Measurements from ENCODE around the gene TMIGD2. TPM values are rescaled to one million over a fixed set of nuclear protein-coding genes. Genes with fewer than 3 reads are reported as not detected.

The TMIGD2 gene
- total and polyA plus RNA-seq, 2 donors (not counting 1 experiment from before 2014, with no cell fraction given) = not detected

GRCh38 chr19:4343370-4344307, 41.5 kb upstream of the TMIGD2 start, which contains the start of gene MPND:
TSS of gene MPND (plus strand) at chr19:4343562. CDS start at chr19:4343594, 32 bp downstream.
- Histone ChIP-seq H3K9ac (ENCODE audit: insufficient read depth, low read length) (peak within 1 kb of the TSS; percentile 45), H3K79me2 (ENCODE audit: control insufficient read depth, insufficient read depth, low read length) (no peaks in the 10 kb centered on the region), H3K9me3 (ENCODE audit: control insufficient read depth, insufficient read depth, low read depth, low read length) (no peaks in the 10 kb centered on the region), H3K4me2 (ENCODE audit: extremely low read depth, insufficient read depth, low read length) (peak within 1 kb of the TSS; percentile 99), H3K4me3 (replicated peaks in 1 of 4; ENCODE audit: control extremely low read depth in 1 of 4, insufficient read depth in 1 of 4, low read depth in 3 of 4, low read length in 4 of 4) (peak within 1 kb of the TSS; percentile 55 to 76 (median 61)), H3K27ac (ENCODE audit: insufficient read depth, low read length) (peak within 1 kb of the TSS; percentile 57), H3K4me1 (ENCODE audit: control insufficient read depth, extremely low read depth, insufficient read depth, low read length) (peaks cover 6% of the 10 kb centered on the region), H3K36me3 (ENCODE audit: control insufficient read depth, insufficient read depth, low read length) (no peaks in the 10 kb centered on the region), H3K27me3 (ENCODE audit: control insufficient read depth, insufficient read depth, low read length) (no peaks in the 10 kb centered on the region), H4K20me1 (ENCODE audit: control insufficient read depth, extremely low read depth, insufficient read depth, low read length) (no peaks in the 10 kb centered on the region), H2AFZ (ENCODE audit: low read length) (peak within 1 kb of the TSS; percentile 98)
- TF ChIP-seq EZH2 (IDR thresholded peaks at IDR 0.05; ENCODE audit: low read length, missing control alignments) (no peak), CTCF (conservative IDR thresholded peaks at IDR 0.05 in 1 of 2, IDR thresholded peaks at IDR 0.05 in 1 of 2; ENCODE audit: low read depth in 1 of 2, low read length in 2 of 2) (no peak)
- DNase-seq (ENCODE audit: low read depth in 2 of 2) = peak; percentile 70 to 75

- Histone ChIP-seq H3K4me2 (ENCODE audit: extremely low read depth, insufficient read depth, low read length) (peak overlapping the region; percentile 99), H3K9ac (ENCODE audit: insufficient read depth, low read length) (peak overlapping the region; percentile 45), H3K27me3 (ENCODE audit: control insufficient read depth, insufficient read depth, low read length) (no peaks in the 10 kb centered on the region), H4K20me1 (ENCODE audit: control insufficient read depth, extremely low read depth, insufficient read depth, low read length) (no peaks in the 10 kb centered on the region), H3K27ac (ENCODE audit: insufficient read depth, low read length) (peak overlapping the region; percentile 57), H3K9me3 (ENCODE audit: control insufficient read depth, insufficient read depth, low read depth, low read length) (no peaks in the 10 kb centered on the region), H2AFZ (ENCODE audit: low read length) (peak overlapping the region; percentile 98), H3K4me1 (ENCODE audit: control insufficient read depth, extremely low read depth, insufficient read depth, low read length) (peaks cover 6% of the 10 kb centered on the region), H3K36me3 (ENCODE audit: control insufficient read depth, insufficient read depth, low read length) (no peaks in the 10 kb centered on the region), H3K79me2 (ENCODE audit: control insufficient read depth, insufficient read depth, low read length) (no peaks in the 10 kb centered on the region), H3K4me3 (replicated peaks in 1 of 4; ENCODE audit: control extremely low read depth in 1 of 4, insufficient read depth in 1 of 4, low read depth in 3 of 4, low read length in 4 of 4) (peak overlapping the region; percentile 55 to 76 (median 61))
- DNase-seq (ENCODE audit: low read depth in 2 of 2) = peak; percentile 100
- TF ChIP-seq CTCF (conservative IDR thresholded peaks at IDR 0.05 in 1 of 2, IDR thresholded peaks at IDR 0.05 in 1 of 2; ENCODE audit: low read depth in 1 of 2, low read length in 2 of 2) = peak; percentile 19 to 37
- TF ChIP-seq EZH2 (IDR thresholded peaks at IDR 0.05; ENCODE audit: low read length, missing control alignments) = peak; percentile 94
These were observed 40.6 kb upstream of the TMIGD2 start for GRCh38 chr19:4342615-4343369.

- Histone ChIP-seq H2AFZ (ENCODE audit: low read length) (peak overlapping the region; percentile 21), H3K79me2 (ENCODE audit: control insufficient read depth, insufficient read depth, low read length) (no peaks in the 10 kb centered on the region), H3K36me3 (ENCODE audit: control insufficient read depth, insufficient read depth, low read length) (no peaks in the 10 kb centered on the region), H4K20me1 (ENCODE audit: control insufficient read depth, extremely low read depth, insufficient read depth, low read length) (no peaks in the 10 kb centered on the region), H3K9me3 (ENCODE audit: control insufficient read depth, insufficient read depth, low read depth, low read length) (no peaks in the 10 kb centered on the region), H3K4me2 (ENCODE audit: extremely low read depth, insufficient read depth, low read length) (peak overlapping the region; percentile 53), H3K27me3 (ENCODE audit: control insufficient read depth, insufficient read depth, low read length) (no peaks in the 10 kb centered on the region), H3K27ac (ENCODE audit: insufficient read depth, low read length) (peak overlapping the region; percentile 8), H3K4me1 (ENCODE audit: control insufficient read depth, extremely low read depth, insufficient read depth, low read length) (peaks cover 6% of the 10 kb centered on the region), H3K4me3 (replicated peaks in 1 of 4; ENCODE audit: control extremely low read depth in 1 of 4, insufficient read depth in 1 of 4, low read depth in 3 of 4, low read length in 4 of 4) (peak overlapping the region; percentile 38 to 76 (median 56)), H3K9ac (ENCODE audit: insufficient read depth, low read length) (peak overlapping the region; percentile 45)
- TF ChIP-seq EZH2 (IDR thresholded peaks at IDR 0.05; ENCODE audit: low read length, missing control alignments) (no peak), CTCF (conservative IDR thresholded peaks at IDR 0.05 in 1 of 2, IDR thresholded peaks at IDR 0.05 in 1 of 2; ENCODE audit: low read depth in 1 of 2, low read length in 2 of 2) (no peak)
- DNase-seq (ENCODE audit: low read depth in 2 of 2) = no peak
These were observed 40.1 kb upstream of the TMIGD2 start for GRCh38 chr19:4342314-4342614.

Measured in fibroblast of lung (primary cell).